NT2/D1 (cell line): ENCODE results near the gene DAB2IP.

Source experiments
- YY1 ChIP-seq: IDR thresholded peaks from 2 replicates; pipeline ENCODE4 v1.6.1; 2011; ENCODE audit not compliant: insufficient read length, insufficient read depth
- ZNF274 ChIP-seq: IDR thresholded peaks from 2 replicates; pipeline ENCODE4 v1.6.1; 2011; ENCODE audit warnings: mild to moderate bottlenecking, low read depth, low read length

- no peak for TF ChIP-seq ZNF274
- no peak for TF ChIP-seq YY1
Measured at GRCh38 chr9:121660876-121661275, 9.4 kb downstream of the DAB2IP start.
